ENCODE data around the gene DNAJA4. TPM values are rescaled to one million over a fixed set of nuclear protein-coding genes. Genes with fewer than 3 reads are reported as not detected.
A peak's percentile ranks its signal among the peaks of the same experiment; 100 is the strongest.

DNAJA4 gene
- total RNA-seq, 1 donor from 2014 or later, result 3.9 TPM

- DNase-seq, result no peak
These were observed 18.0 kb downstream of the DNAJA4 start for GRCh38 chr15:78282324-78282723.

GRCh38 chr15:78284758-78285157, 20.4 kb downstream of the DNAJA4 start:
- DNase-seq, result no peak

- no peak for DNase-seq
These were observed 25.9 kb downstream of the DNAJA4 start for GRCh38 chr15:78290222-78290621.

DNA sequence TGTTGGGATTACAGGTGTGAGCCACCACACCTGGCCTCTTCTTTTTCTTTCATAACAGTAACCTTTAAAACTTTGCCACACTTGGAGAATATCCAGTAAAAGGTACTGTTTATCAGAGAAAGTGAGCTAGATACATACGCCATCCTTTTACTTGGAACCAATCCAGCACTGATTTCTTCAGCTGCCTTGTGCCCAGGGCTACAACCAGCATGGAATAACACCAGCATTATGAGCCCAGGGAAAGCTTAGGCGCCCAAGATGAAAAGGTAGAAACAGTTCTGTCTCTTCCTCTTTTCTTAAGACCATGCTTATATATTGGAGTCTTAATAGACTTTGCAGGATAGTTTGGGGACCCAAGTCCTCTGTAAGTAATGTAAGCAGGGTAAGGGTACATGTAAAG, 26.7 kb downstream of the DNAJA4 start:
- no peak for DNase-seq

GRCh38 chr15:78291698-78292097, 27.3 kb downstream of the DNAJA4 start:
- DNase-seq, result no peak

DNA sequence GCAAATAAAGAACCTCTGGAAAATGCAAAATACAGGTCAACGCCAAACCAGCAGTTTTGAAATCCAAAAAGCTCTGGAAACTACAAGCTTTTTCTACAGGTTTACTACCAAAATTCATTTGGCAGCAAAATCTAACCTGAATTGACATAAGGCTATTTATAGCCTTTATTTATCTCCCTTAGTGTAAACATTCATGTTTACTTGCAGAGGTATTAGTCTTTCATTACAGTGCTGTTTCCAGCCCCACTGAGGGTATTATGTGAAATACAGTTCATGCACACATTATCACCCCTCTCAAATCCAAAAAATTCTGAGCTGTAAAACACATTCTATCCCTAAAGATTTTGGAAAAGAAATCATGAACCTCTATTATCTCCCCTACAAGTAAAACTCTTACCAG, 27.9 kb downstream of the DNAJA4 start:
- no peak for DNase-seq

DNA sequence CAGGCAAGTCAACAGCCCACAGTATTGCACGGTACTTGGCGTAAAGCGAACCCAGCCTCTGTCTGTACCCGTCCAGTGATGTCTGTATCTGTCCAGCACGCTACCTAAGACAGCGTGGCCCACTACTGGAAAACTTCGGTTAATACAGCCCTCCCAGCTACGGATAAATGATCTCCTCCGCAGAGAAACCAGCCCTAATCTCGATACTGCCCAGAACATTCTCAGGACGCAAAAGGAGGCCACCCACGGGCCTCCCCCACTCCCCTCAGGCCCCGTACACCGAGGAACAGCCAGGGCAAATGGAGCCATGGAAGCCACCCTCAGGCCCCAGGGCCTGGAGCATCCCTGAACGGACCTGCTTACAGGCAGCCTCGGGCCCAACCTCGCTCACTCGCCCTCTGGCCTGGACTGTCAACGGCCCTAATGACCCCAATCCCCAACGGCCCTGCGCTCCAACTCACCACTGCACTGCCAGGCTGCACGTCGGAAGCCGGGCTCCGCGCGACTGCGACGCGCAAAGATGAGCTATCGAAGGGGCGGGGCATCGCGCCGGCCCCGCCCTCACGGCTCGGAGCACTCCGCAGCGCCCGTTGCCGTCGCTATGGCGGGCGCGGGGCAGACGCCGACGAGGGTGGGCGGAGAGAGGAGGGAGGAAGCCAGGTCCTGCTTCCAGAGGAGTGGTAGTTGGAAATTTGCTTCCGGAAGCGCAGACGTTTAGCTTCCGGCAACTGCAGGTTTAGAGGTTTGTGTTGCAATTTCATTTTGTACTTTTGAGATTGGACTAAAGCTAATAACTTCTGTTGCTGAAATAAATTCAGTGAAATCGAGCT, 35.0 kb downstream of the DNAJA4 start, which contains the start of gene SKIC8:
Gene SKIC8 (minus strand): TSS at position 509 of the 830 bp plus-strand sequence. CDS start 3,923 bp downstream, outside the sequence.
- DNase-seq, result peak; percentile 92

DNA sequence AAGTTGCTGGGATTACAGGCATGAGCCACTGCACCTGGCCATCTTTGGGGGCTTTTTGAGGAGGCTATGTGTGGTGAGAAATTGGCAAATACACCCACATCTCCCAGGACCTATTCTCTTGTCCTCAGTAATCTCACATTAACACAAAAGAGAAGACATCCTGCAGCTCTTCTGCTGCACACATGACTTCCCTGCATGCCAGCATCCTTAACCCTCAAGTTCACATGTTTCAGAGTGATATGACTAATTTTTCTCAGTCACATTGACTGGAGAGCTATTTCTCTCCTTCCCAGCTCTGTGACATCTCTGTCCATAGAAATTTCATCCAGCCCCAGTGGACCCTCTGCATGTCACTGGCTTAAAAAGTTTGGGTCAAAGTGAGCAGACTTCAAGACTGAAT, 37.0 kb downstream of the DNAJA4 start:
- no peak for DNase-seq

DNA sequence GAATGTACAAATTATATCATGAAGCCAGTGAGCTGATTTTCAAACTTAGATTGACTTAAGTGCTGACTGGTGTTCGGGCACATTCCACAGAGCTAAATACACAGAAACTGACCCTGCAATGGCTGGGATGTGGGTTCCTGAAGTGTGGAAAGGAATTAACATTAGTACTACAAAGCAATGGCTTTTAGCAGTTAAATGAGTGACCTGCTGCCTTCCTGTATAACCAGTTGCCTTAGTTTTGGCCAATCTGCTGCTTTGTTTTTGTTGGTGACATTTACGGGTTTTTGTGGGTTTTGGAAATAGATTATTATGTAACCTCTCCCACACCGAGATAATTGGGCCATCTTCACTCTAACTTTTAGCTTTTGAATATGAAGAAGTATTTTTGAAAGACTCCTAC, 37.5 kb downstream of the DNAJA4 start:
- no peak for DNase-seq

DNA sequence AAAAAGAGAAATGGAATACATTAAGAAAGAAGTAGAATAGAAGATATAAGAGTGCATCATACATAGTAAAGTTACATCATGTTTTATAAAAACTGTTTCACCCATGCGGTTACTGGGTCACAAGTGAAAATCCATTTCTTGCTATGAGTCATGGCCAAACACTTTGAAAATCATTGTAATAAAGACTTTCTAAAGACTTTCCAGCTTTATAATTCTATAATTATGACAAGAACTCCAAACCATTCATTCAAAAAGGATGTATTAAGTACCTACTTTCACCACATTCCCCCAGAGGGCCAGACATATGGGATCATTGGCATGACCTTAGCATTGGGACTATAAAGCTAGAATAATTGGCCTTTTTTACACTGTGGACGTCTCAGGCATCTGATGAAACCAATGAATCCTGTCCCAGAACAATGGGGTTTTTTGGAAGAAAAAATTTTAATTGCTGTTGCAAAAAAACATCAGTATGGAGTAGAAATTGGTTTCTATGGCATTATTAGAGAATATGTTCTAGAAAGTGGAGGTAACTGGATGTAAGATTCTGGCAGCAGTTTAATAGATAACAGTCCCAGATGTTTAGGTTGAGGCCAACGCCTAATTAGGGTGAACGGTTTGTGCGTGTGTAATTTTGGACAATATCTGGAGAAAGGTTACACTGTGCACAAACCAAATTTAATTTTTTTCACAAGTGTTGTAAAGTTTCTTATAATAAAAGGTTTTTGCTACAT, 38.4 kb downstream of the DNAJA4 start:
- no peak for DNase-seq

- DNase-seq, result no peak
These were observed 40.1 kb downstream of the DNAJA4 start for GRCh38 chr15:78304216-78305066.

- peak; percentile 17 for DNase-seq
These were observed 41.9 kb downstream of the DNAJA4 start for GRCh38 chr15:78306176-78306774.

DNA sequence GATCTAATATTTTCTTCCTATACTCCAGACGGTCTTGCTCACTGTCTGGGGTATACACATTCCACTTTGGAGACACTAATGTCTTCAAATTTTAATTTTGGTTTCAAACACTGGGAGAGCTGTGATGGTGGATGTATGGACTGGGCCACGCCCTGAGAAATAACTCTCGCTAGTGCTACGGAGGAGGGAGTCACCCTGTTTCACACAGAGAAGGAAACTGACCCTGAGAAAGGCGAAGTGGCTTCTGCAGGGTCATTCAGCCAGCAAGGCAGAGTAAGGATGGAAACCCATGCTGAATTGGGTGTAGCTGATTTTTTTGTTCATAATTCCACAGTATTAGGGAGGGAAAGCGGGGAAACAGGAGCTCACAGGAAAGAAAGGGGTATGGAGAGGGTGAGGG, 43.6 kb downstream of the DNAJA4 start:
- DNase-seq, result no peak

GRCh38 chr15:78308422-78309032, 44.2 kb downstream of the DNAJA4 start:
- peak; percentile 87 for DNase-seq

DNA sequence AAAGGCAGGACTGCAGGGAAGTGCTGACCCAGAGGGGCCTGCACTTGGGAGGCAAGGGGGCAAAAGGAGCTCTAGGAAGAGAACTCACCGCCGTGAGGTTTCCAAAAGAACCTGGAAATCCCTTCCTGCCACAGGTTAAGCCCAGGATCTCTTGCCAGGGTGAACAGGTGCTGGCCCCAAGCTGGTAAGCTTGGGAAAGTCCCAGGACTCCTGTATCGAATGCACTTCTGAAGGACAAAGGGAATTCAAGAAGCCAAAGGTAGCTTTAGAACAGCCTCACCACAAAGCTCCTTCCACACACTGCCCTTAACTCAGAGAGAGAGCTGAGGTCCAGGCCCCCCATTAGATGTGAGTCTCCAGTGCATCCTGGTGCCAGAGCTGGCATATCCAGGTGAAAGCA, 46.9 kb downstream of the DNAJA4 start:
- DNase-seq, result no peak

DNA sequence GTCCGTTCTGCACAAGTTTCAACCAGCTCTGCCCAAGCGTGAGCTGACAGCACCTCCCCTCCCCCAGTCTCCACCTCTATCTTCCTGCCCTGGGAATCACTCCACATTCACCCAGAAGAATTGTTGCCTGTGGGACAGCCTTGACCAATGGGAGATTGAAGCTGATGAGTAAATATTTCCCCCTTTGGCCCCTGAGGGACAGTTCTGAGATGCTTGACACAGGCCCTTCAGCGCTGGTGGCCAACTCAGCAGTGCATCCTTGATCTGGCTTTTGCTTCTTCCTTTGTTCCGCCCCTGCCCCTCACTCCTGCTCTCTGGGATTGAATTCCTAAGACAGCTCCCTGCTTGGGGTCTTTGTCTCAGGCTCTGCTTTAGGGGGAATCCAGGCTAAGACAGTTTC, 48.2 kb downstream of the DNAJA4 start:
- no peak for DNase-seq

- DNase-seq, result no peak
These were observed 48.6 kb downstream of the DNAJA4 start for GRCh38 chr15:78312957-78313356.

DNA sequence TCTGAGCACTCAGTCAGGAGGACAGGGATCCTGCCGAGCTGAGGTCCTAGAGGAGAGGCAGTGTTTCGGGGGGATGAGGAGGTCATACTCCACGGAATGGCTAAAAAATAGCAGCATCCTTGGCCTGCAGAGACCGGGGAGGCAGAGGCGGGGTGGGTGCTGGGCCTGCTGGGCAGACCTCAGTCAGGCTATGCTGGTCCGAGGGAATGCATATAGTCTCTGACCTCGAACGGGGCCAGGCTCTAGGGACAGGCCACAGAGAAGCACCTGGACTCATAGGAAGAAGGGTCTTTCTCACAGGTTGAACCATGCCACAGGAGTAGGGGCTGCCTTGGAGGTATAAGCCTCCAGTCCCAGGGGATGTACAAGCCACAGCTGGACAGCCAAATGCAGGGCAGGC, 49.0 kb downstream of the DNAJA4 start:
- DNase-seq, result no peak

GRCh38 chr15:78314181-78314581, 49.8 kb downstream of the DNAJA4 start:
- no peak for DNase-seq

- DNase-seq, result peak; percentile 46
These were observed 51.4 kb downstream of the DNAJA4 start for GRCh38 chr15:78315686-78316282.

DNA sequence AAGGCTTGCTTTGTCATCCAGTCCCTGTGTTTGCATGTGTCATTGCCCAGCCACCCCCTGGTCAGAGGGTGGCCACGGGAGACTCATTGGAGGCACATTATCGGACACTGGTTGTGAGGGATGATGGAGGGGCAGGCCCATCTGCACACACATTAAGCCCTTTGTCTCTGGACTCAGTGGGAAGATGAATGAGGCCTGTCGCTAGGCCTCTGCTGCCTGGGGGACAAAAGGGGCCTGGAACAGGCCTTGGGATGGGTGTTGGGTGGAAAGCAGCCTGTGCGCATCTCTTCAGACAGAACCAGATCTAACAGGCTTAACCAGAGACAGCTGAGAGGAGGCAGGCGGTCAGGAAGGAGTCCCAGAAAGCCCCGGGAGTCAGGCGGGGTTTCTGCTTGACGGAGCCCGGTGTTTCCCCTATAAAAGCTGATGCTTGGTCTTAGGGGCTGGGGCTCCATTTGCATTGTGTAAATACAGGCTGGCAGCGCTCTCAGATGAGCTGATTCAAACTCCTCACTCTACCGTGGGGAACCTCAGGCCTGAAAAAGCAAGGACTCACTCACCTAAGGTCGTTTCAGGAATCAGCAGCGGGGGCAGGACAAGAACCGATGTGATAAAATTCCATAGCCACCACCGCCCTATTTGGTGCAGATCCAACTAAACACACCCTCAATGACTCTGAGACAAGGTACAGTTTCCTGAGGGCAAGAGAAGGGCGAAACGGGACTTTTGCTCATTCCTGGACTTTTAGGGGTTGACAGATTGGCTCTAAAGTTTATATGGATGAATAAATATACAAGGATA, 52.1 kb downstream of the DNAJA4 start:
- DNase-seq, result no peak

Measured in dermis blood vessel endothelial cell (primary cell).